Measurements from ENCODE around the gene CHCHD3. TPM values are rescaled to one million over a fixed set of nuclear protein-coding genes. Genes with fewer than 3 reads are reported as not detected.

The CHCHD3 gene
- total and polyA plus RNA-seq, 4 donors, result 25.5 to 37.8 (median 31.8) TPM

GRCh38 chr7:132840199-132840598 lies 241.7 kb downstream of the CHCHD3 start (continued):
- TF ChIP-seq ZBTB33 (IDR thresholded peaks at IDR 0.05) (no peak), FOXA1 (IDR thresholded peaks at IDR 0.05) (no peak), JUND (IDR thresholded peaks at IDR 0.05) (no peak), TAF1 (conservative IDR thresholded peaks at IDR 0.05) (no peak)

GRCh38 chr7:132838313-132838712 lies 243.6 kb downstream of the CHCHD3 start:
- Histone ChIP-seq H3K9me3 (ENCODE audit: control insufficient read depth in 4 of 4, low read length in 3 of 4) (no peaks in the 10 kb centered on the region), H3K4me1 (ENCODE audit: control insufficient read depth in 4 of 4, insufficient read depth in 4 of 4, low read length in 3 of 4) (no peaks in the 10 kb centered on the region), H3K27me3 (ENCODE audit: control insufficient read depth in 4 of 4, insufficient read depth in 4 of 4, low read length in 3 of 4) (no peaks in the 10 kb centered on the region), H3K4me3 (ENCODE audit: low read depth in 1 of 3, low read length in 3 of 3) (no peak overlapping the region), H3K9ac (ENCODE audit: low read depth in 1 of 2, low read length in 2 of 2) (no peak overlapping the region), H3K36me3 (ENCODE audit: control insufficient read depth in 4 of 4, insufficient read depth in 3 of 4, low read depth in 1 of 4, low read length in 3 of 4) (no peaks in the 10 kb centered on the region), H3K27ac (ENCODE audit: low read depth in 1 of 2, low read length in 2 of 2) (no peak overlapping the region)
- TF ChIP-seq SP1 (IDR thresholded peaks at IDR 0.05) (no peak), GABPA (IDR thresholded peaks at IDR 0.05 in 1 of 2, conservative IDR thresholded peaks at IDR 0.05 in 1 of 2) (no peak), FOXA2 (IDR thresholded peaks at IDR 0.05) (no peak), RAD21 (IDR thresholded peaks at IDR 0.05) (no peak), ZBTB33 (IDR thresholded peaks at IDR 0.05) (no peak), ATF3 (IDR thresholded peaks at IDR 0.05) (no peak), MAX (IDR thresholded peaks at IDR 0.05) (no peak)
- WGBS, result 65% methylated on average over 3 of the region's 3 CpGs
- DNase-seq (ENCODE audit: low spot score), result no peak

GRCh38 chr7:132837529-132837928 lies 244.4 kb downstream of the CHCHD3 start:
- 91% methylated on average over 3 of the region's 3 CpGs for WGBS
- H3K27ac ChIP-seq (ENCODE audit: low read depth in 1 of 2, low read length in 2 of 2), result no peak overlapping the region
- no peaks in the 10 kb centered on the region for H3K36me3 ChIP-seq (ENCODE audit: control insufficient read depth in 4 of 4, insufficient read depth in 3 of 4, low read depth in 1 of 4, low read length in 3 of 4)
- no peak for DNase-seq (ENCODE audit: low spot score)
- no peaks in the 10 kb centered on the region for H3K9me3 ChIP-seq (ENCODE audit: control insufficient read depth in 4 of 4, low read length in 3 of 4)
- H3K27me3 ChIP-seq (ENCODE audit: control insufficient read depth in 4 of 4, insufficient read depth in 4 of 4, low read length in 3 of 4), result no peaks in the 10 kb centered on the region
- no peaks in the 10 kb centered on the region for H3K4me1 ChIP-seq (ENCODE audit: control insufficient read depth in 4 of 4, insufficient read depth in 4 of 4, low read length in 3 of 4)
- no peak overlapping the region for H3K9ac ChIP-seq (ENCODE audit: low read depth in 1 of 2, low read length in 2 of 2)
- no peak overlapping the region for H3K4me3 ChIP-seq (ENCODE audit: low read depth in 1 of 3, low read length in 3 of 3)
- TF ChIP-seq YY1 (IDR thresholded peaks at IDR 0.05), result no peak
- no peak for TF ChIP-seq REST (IDR thresholded peaks at IDR 0.05)
- TF ChIP-seq ZBTB33 (IDR thresholded peaks at IDR 0.05), result no peak
- TF ChIP-seq JUND (IDR thresholded peaks at IDR 0.05), result no peak
- TF ChIP-seq CTCF (IDR thresholded peaks at IDR 0.05; ENCODE audit: low read depth, low read length, missing input control), result no peak
- no peak for TF ChIP-seq EGR1 (IDR thresholded peaks at IDR 0.05; ENCODE audit: low read depth in 2 of 2)
- TF ChIP-seq ATF3 (IDR thresholded peaks at IDR 0.05), result no peak
- no peak for TF ChIP-seq FOXA2 (IDR thresholded peaks at IDR 0.05)
- no peak for TF ChIP-seq HNF4G (IDR thresholded peaks at IDR 0.05)
- no peak for TF ChIP-seq HNF4A (conservative IDR thresholded peaks at IDR 0.05)
- TF ChIP-seq RXRA (IDR thresholded peaks at IDR 0.05), result no peak
- TF ChIP-seq MAX (IDR thresholded peaks at IDR 0.05), result no peak
- TF ChIP-seq NR2F2 (IDR thresholded peaks at IDR 0.05), result no peak
- TF ChIP-seq TAF1 (conservative IDR thresholded peaks at IDR 0.05), result no peak
- TF ChIP-seq RAD21 (IDR thresholded peaks at IDR 0.05), result no peak

Data from liver (tissue), 9 donors.